ENCODE measurements around the gene ANKFN1.

ANKFN1 gene

DNA sequence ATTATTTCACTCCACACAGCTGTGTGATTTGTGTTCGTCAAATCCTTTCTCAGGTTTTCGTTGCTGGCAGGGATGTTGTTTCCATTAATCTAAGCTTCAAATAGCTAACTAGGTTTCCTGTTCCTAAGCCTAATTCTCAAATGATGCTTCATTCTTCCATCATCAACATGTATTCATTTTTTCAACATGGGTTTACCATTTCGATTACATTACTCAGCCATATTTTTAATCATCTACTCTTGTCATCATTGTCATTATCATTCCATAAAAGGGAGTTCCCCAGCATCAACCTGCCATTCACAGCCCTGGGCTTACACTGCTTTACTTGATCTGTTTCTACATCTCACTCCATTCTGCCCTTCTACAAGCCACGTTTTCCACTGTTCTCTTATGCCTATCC, 33.3 kb upstream of the ANKFN1 start:
- Histone ChIP-seq H3K36me3 (ENCODE audit: control insufficient read depth in 1 of 2, insufficient read depth in 2 of 2, low read length in 2 of 2) (no peaks in the 10 kb centered on the region), H3K9me3 (ENCODE audit: control insufficient read depth in 1 of 2, low read length in 2 of 2) (no peaks in the 10 kb centered on the region), H3K4me3 (ENCODE audit: low read depth in 1 of 2, low read length in 2 of 2) (no peak overlapping the region), H3K9ac (ENCODE audit: low read depth in 1 of 2, low read length in 2 of 2) (no peak overlapping the region), H3K27me3 (ENCODE audit: control insufficient read depth in 1 of 2, insufficient read depth in 2 of 2, low read length in 2 of 2) (no peaks in the 10 kb centered on the region), H3K4me1 (ENCODE audit: control insufficient read depth in 1 of 2, insufficient read depth in 2 of 2, low read length in 2 of 2) (no peaks in the 10 kb centered on the region), H3K27ac (ENCODE audit: low read depth, low read length) (no peak overlapping the region)

DNA sequence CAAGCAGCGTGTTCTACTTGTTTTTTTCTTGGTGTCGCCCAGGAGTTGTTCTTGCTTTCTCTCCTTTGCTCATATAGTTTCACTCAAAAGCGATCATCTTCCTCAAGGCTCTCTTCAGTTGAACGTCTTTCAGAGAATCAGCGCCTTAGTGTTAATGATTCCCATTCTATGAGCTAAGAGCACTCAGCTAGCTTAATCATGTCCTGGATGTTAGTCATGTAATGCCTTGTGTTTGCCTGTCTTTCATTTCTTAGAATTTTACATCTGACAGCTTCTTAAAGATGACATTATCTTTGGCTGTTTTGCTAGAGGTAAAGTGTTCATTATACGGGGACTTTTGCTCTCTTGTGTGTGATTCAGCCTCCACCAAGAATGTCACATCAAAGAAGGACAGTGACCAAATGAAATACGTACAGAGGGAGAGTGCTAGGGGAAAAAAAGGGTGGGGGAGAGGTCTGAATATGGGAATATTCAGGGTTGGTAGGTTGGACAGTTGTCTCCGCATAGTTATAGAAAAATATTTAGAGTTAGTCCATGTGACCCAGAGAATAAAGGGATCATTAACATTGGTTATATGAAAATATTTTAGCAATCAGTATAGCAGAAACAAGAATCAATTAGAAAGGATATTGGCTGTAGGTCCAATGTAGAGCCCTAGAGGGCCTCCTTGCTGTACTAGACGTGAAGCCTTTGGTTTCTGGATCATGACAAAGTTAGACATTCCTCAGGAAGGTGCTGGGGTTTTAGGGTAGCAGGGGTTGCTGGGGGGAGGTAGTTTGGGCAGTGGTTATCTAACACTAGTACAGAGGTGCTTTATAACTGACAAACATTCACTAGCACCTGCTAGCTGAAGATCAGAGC, 31.9 kb upstream of the ANKFN1 start:
- H3K27me3 ChIP-seq (ENCODE audit: control insufficient read depth in 1 of 2, insufficient read depth in 2 of 2, low read length in 2 of 2): no peaks in the 10 kb centered on the region

DNA sequence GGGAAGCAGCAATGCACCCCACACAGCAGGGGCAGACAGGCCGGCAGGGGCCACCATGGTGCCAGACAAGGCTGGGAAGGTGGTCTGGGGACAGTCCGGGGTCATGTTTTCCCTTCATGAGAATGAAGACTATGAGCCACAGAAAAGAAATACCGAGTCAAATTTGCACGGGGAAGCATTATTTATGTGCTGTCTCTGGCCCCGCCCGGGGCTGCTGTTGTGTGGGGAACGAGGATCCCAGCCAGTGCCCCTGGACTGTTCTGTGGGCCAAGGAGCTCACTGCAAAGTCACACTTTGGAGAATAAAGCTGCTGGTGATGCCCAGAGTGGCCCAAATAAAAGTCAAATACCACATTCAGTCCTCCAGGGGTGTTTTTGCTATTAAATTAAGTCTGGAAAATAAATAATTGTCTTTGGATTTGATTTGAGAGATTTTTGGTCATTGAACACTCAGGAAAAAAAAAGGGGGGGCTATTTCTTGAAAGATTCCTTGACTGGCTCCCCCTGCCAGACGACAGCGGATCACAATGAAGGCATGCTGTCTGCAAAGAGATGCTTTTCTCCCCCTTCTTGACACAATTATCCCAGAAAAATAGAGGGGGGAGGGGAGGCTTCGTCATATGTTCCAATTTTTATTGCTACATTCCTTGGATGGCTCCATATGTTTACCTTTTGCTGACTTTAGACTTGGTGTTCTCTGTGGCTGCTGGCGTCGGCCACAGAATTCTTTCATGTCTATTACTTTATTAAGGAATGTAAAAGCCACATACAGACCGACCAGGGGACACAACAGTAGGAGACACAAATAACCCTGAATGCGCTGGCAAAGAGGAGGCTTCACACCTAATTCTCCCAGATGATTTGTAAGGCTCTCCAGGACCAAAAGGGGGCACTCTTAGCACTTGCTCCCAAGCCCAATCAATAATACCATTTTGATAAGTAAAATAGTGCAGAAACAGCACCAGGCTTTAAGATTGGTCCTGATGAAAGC, 27.1 kb upstream of the ANKFN1 start:
- Histone ChIP-seq H3K27ac (ENCODE audit: low read depth, low read length) (no peak overlapping the region), H3K4me3 (ENCODE audit: low read depth in 1 of 2, low read length in 2 of 2) (no peak overlapping the region), H3K9me3 (ENCODE audit: control insufficient read depth in 1 of 2, low read length in 2 of 2) (no peaks in the 10 kb centered on the region), H3K36me3 (ENCODE audit: control insufficient read depth in 1 of 2, insufficient read depth in 2 of 2, low read length in 2 of 2) (no peaks in the 10 kb centered on the region), H3K4me1 (ENCODE audit: control insufficient read depth in 1 of 2, insufficient read depth in 2 of 2, low read length in 2 of 2) (no peaks in the 10 kb centered on the region), H3K27me3 (ENCODE audit: control insufficient read depth in 1 of 2, insufficient read depth in 2 of 2, low read length in 2 of 2) (no peaks in the 10 kb centered on the region), H3K9ac (ENCODE audit: low read depth in 1 of 2, low read length in 2 of 2) (no peak overlapping the region)

More for the DNA sequence above, 31.9 kb upstream of the ANKFN1 start:
- no peak overlapping the region for H3K27ac ChIP-seq (ENCODE audit: low read depth, low read length)
- no peak overlapping the region for H3K9ac ChIP-seq (ENCODE audit: low read depth in 1 of 2, low read length in 2 of 2)
- H3K36me3 ChIP-seq (ENCODE audit: control insufficient read depth in 1 of 2, insufficient read depth in 2 of 2, low read length in 2 of 2): no peaks in the 10 kb centered on the region
- H3K4me1 ChIP-seq (ENCODE audit: control insufficient read depth in 1 of 2, insufficient read depth in 2 of 2, low read length in 2 of 2): no peaks in the 10 kb centered on the region
- no peaks in the 10 kb centered on the region for H3K9me3 ChIP-seq (ENCODE audit: control insufficient read depth in 1 of 2, low read length in 2 of 2)
- H3K4me3 ChIP-seq (ENCODE audit: low read depth in 1 of 2, low read length in 2 of 2): no peak overlapping the region

DNA sequence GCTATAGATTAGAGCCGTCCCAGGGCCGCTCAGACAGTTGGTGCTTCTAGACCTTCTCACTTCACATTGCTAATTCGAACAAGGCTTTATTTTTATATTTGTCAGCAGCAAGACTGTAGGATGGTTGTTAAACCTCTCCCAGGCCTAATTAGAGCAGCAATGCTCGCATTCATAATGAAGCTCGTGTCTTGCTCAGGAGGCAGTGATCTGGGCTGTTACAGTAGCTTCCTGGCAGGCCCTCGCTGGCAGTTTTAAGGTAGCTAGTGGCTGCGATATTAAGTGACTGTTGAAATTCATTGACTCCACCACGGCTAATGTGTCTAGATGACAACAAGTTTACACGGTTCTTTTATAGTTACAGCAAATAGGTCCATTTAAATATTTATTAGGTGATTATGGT, 23.2 kb upstream of the ANKFN1 start:
- no peak overlapping the region for H3K27ac ChIP-seq (ENCODE audit: low read depth, low read length)
- H3K36me3 ChIP-seq (ENCODE audit: control insufficient read depth in 1 of 2, insufficient read depth in 2 of 2, low read length in 2 of 2): no peaks in the 10 kb centered on the region
- no peaks in the 10 kb centered on the region for H3K9me3 ChIP-seq (ENCODE audit: control insufficient read depth in 1 of 2, low read length in 2 of 2)
- H3K9ac ChIP-seq (ENCODE audit: low read depth in 1 of 2, low read length in 2 of 2): no peak overlapping the region
- H3K4me1 ChIP-seq (ENCODE audit: control insufficient read depth in 1 of 2, insufficient read depth in 2 of 2, low read length in 2 of 2): peaks cover 0 to 2% of the 10 kb centered on the region in 2 donors
- H3K27me3 ChIP-seq (ENCODE audit: control insufficient read depth in 1 of 2, insufficient read depth in 2 of 2, low read length in 2 of 2): no peaks in the 10 kb centered on the region
- no peak overlapping the region for H3K4me3 ChIP-seq (ENCODE audit: low read depth in 1 of 2, low read length in 2 of 2)

DNA sequence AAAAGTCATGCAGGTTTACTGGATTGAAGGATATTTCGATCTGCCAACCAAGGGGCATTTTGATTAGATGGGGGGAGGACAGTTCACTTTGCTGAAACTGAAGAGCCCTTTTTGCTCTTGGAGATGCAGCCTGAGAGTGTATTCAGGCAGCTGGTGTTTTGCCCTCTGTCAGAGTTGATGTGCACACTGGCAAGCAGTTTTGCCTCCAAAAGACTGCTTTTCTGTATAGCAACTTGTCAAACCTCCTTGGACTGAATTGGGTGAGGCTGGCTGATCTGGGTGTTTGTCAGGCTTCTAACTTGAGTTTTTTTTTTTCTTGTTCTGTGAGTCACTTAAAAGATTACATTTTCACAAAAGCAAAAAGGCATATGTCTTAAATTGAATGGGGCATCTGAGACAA, 22.6 kb upstream of the ANKFN1 start:
- H3K27me3 ChIP-seq (ENCODE audit: control insufficient read depth in 1 of 2, insufficient read depth in 2 of 2, low read length in 2 of 2): no peaks in the 10 kb centered on the region
- H3K9me3 ChIP-seq (ENCODE audit: control insufficient read depth in 1 of 2, low read length in 2 of 2): no peaks in the 10 kb centered on the region
- H3K4me3 ChIP-seq (ENCODE audit: low read depth in 1 of 2, low read length in 2 of 2): no peak overlapping the region
- no peaks in the 10 kb centered on the region for H3K36me3 ChIP-seq (ENCODE audit: control insufficient read depth in 1 of 2, insufficient read depth in 2 of 2, low read length in 2 of 2)
- H3K4me1 ChIP-seq (ENCODE audit: control insufficient read depth in 1 of 2, insufficient read depth in 2 of 2, low read length in 2 of 2): peaks cover 0 to 8% of the 10 kb centered on the region in 2 donors
- no peak overlapping the region for H3K27ac ChIP-seq (ENCODE audit: low read depth, low read length)
- no peak overlapping the region for H3K9ac ChIP-seq (ENCODE audit: low read depth in 1 of 2, low read length in 2 of 2)

DNA sequence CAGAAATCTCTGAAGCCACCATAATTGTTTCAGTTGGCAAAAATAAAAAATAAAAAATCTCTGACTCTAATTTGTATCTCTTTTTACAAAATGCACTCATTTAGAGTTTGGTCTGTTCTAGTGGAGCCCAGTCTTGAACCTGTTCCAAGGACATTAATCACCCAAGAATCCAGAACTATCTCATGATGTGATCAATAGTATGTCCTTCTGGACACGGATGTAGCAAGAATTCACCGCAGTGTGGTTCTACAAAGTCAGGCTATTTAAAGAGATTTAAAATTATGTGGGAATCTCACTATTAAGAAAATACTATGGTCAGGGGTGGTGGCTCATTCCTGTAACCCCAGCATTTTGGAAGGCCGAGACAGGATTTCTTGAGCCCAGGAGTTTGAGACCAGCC, 21.8 kb upstream of the ANKFN1 start:
- Histone ChIP-seq H3K4me1 (ENCODE audit: control insufficient read depth in 1 of 2, insufficient read depth in 2 of 2, low read length in 2 of 2) (peaks cover 0 to 14% of the 10 kb centered on the region in 2 donors), H3K27ac (ENCODE audit: low read depth, low read length) (no peak overlapping the region), H3K9ac (ENCODE audit: low read depth in 1 of 2, low read length in 2 of 2) (no peak overlapping the region), H3K4me3 (ENCODE audit: low read depth in 1 of 2, low read length in 2 of 2) (no peak overlapping the region), H3K27me3 (ENCODE audit: control insufficient read depth in 1 of 2, insufficient read depth in 2 of 2, low read length in 2 of 2) (no peaks in the 10 kb centered on the region), H3K36me3 (ENCODE audit: control insufficient read depth in 1 of 2, insufficient read depth in 2 of 2, low read length in 2 of 2) (no peaks in the 10 kb centered on the region), H3K9me3 (ENCODE audit: control insufficient read depth in 1 of 2, low read length in 2 of 2) (no peaks in the 10 kb centered on the region)

DNA sequence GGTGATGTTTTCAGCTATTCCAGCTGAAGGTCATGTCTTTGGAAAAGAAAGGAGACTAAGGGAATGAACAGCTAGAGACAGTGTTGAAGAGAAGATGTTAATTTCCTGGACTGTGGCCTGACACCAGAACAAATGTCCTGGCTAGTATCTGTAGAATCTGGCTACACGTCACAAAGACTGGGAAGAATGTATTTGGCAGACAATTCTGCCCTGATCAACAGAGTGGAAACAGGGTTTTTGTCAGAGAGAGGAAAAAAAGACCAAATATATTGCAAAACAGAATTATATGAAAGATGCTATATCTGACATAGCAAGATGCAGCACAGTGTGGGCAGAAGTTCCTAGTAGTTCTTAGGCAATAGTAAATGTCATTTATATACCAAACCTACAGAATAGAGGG, 17.0 kb upstream of the ANKFN1 start:
- Histone ChIP-seq H3K9ac (ENCODE audit: low read depth in 1 of 2, low read length in 2 of 2) (no peak overlapping the region), H3K4me3 (ENCODE audit: low read depth in 1 of 2, low read length in 2 of 2) (no peak overlapping the region), H3K27ac (ENCODE audit: low read depth, low read length) (no peak overlapping the region), H3K36me3 (ENCODE audit: control insufficient read depth in 1 of 2, insufficient read depth in 2 of 2, low read length in 2 of 2) (no peaks in the 10 kb centered on the region), H3K9me3 (ENCODE audit: control insufficient read depth in 1 of 2, low read length in 2 of 2) (no peaks in the 10 kb centered on the region), H3K27me3 (ENCODE audit: control insufficient read depth in 1 of 2, insufficient read depth in 2 of 2, low read length in 2 of 2) (no peaks in the 10 kb centered on the region), H3K4me1 (ENCODE audit: control insufficient read depth in 1 of 2, insufficient read depth in 2 of 2, low read length in 2 of 2) (peaks cover 0 to 14% of the 10 kb centered on the region in 2 donors)

DNA sequence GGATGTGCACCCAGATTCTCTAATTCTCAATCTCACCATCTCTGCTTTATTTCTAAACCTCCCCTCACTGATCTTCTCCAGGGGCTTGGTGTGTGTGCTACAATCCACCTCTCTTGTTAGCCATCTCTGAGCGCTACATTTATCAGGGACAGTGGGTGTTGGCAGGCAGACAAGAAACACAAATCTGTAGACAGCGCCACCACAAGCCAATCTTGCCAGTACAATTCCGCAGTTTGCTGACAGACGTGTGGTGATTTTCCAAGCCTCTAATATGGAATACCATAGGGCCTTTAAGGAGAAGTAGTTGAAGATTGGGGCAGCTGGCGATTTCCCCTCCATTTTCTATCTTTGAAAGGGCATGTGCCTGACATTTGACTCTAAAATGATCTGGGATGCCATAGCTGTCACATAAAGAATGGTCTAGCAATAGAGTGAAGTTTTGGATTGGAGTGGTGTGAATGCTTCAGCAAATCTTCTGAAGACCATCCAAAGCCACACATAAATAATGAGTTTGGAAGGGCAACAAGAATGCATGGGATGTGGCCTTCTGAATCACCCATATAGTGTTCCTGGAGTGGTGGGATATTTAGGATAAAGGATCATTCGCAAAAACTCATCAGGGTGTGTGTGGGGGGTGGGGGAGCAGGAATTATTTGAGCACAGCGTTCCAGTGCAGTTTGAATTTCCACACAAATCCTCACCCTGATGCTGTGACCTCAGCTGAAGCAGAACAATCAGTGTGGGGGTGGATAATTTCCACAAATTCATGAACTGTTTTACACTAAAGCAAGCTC, 12.0 kb upstream of the ANKFN1 start:
- Histone ChIP-seq H3K9ac (ENCODE audit: low read depth in 1 of 2, low read length in 2 of 2) (no peak overlapping the region), H3K4me1 (ENCODE audit: control insufficient read depth in 1 of 2, insufficient read depth in 2 of 2, low read length in 2 of 2) (peaks cover 16 to 18% of the 10 kb centered on the region in 2 donors), H3K27ac (ENCODE audit: low read depth, low read length) (no peak overlapping the region), H3K27me3 (ENCODE audit: control insufficient read depth in 1 of 2, insufficient read depth in 2 of 2, low read length in 2 of 2) (no peaks in the 10 kb centered on the region), H3K36me3 (ENCODE audit: control insufficient read depth in 1 of 2, insufficient read depth in 2 of 2, low read length in 2 of 2) (no peaks in the 10 kb centered on the region), H3K4me3 (ENCODE audit: low read depth in 1 of 2, low read length in 2 of 2) (no peak overlapping the region), H3K9me3 (ENCODE audit: control insufficient read depth in 1 of 2, low read length in 2 of 2) (no peaks in the 10 kb centered on the region)

DNA sequence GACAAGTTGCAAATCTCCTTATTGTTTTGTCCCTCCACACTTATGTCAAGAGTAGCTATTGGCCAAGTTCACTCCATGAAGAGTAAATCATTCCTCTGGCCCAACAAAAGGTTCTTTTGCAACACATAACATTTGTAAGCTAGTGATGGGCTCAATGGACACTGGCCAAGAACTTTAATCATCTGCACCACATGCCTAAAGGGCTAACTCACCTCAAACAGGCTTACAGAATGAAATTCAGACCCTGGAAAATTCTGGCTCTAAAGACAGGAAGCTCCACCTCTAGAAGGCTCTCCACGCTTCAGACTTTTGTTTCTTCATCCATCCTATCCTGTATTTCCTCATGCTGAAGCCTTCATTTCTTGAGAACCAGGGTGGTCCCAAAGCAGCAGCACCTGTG, 10.9 kb upstream of the ANKFN1 start:
- H3K9ac ChIP-seq (ENCODE audit: low read depth in 1 of 2, low read length in 2 of 2): no peak overlapping the region
- no peaks in the 10 kb centered on the region for H3K27me3 ChIP-seq (ENCODE audit: control insufficient read depth in 1 of 2, insufficient read depth in 2 of 2, low read length in 2 of 2)
- no peak overlapping the region for H3K27ac ChIP-seq (ENCODE audit: low read depth, low read length)

More for the DNA sequence above, 10.9 kb upstream of the ANKFN1 start:
- Histone ChIP-seq H3K4me3 (ENCODE audit: low read depth in 1 of 2, low read length in 2 of 2) (no peak overlapping the region), H3K4me1 (ENCODE audit: control insufficient read depth in 1 of 2, insufficient read depth in 2 of 2, low read length in 2 of 2) (peaks cover 16 to 18% of the 10 kb centered on the region in 2 donors), H3K36me3 (ENCODE audit: control insufficient read depth in 1 of 2, insufficient read depth in 2 of 2, low read length in 2 of 2) (no peaks in the 10 kb centered on the region), H3K9me3 (ENCODE audit: control insufficient read depth in 1 of 2, low read length in 2 of 2) (no peaks in the 10 kb centered on the region)

Measured in duodenal mucosa (tissue), 2 donors.